ENCODE data around the gene PDLIM4.

The PDLIM4 gene

DNA sequence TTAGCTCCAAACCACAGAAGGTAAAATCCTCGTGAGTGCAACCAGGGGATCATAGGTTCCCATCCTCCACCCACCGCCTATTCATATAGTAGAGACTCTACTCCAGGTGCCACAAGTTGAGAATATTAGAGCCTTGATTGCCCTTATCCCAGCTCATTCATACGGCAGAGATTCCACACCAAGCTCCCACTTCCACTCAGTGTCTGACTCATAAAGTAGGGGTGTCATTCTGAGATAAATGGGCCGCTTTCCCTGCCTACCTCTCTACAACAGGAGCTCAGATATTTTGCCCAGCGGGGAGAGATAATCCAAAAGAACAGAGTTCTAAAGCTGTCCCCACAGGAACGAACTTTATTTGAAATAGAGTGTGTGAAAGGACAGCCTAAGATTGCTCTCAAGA, 46.1 kb downstream of the PDLIM4 start:
- H3K4me3 ChIP-seq (ENCODE audit: low read depth, low read length), result no peak overlapping the region
- no peak for DNase-seq (ENCODE audit: low read depth)
- TF ChIP-seq, protein P1, sequence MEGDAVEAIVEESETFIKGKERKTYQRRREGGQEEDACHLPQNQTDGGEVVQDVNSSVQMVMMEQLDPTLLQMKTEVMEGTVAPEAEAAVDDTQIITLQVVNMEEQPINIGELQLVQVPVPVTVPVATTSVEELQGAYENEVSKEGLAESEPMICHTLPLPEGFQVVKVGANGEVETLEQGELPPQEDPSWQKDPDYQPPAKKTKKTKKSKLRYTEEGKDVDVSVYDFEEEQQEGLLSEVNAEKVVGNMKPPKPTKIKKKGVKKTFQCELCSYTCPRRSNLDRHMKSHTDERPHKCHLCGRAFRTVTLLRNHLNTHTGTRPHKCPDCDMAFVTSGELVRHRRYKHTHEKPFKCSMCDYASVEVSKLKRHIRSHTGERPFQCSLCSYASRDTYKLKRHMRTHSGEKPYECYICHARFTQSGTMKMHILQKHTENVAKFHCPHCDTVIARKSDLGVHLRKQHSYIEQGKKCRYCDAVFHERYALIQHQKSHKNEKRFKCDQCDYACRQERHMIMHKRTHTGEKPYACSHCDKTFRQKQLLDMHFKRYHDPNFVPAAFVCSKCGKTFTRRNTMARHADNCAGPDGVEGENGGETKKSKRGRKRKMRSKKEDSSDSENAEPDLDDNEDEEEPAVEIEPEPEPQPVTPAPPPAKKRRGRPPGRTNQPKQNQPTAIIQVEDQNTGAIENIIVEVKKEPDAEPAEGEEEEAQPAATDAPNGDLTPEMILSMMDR (IDR thresholded peaks at IDR 0.05; ENCODE audit: low read depth, low read length), result no peak
- TF ChIP-seq, protein P2, sequence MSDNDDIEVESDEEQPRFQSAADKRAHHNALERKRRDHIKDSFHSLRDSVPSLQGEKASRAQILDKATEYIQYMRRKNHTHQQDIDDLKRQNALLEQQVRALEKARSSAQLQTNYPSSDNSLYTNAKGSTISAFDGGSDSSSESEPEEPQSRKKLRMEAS (IDR thresholded peaks at IDR 0.05; ENCODE audit: low read depth, low read length), result no peak
- TF ChIP-seq POLR2A (IDR thresholded peaks at IDR 0.05; ENCODE audit: extremely low read depth, insufficient read length), result no peak
- TF ChIP-seq MYC (IDR thresholded peaks at IDR 0.05; ENCODE audit: low read depth, low read length), result no peak

DNA sequence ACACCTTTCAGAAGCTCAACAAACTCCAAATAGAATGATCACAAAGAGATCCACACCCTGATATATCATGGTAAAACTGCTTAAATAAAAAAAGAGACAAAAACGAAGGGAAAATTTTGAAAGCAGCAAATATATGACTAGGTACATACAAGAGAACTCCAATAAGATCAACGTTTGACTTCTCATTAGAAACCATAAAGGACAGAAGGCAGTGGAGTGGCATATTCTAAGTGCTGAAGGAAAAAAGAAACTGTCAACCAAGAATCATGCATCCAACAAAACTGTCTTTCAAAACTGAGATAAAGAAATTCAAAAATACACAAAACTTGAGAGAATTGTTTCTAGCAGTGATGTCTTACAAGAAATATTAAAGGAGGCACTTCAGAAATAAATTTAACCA, 47.9 kb downstream of the PDLIM4 start:
- no peak overlapping the region for H3K4me3 ChIP-seq (ENCODE audit: low read depth, low read length)
- DNase-seq (ENCODE audit: low read depth), result no peak
- no peak for TF ChIP-seq MYC (IDR thresholded peaks at IDR 0.05; ENCODE audit: low read depth, low read length)
- TF ChIP-seq, protein P2 (IDR thresholded peaks at IDR 0.05; ENCODE audit: low read depth, low read length), result no peak
- no peak for TF ChIP-seq POLR2A (IDR thresholded peaks at IDR 0.05; ENCODE audit: extremely low read depth, insufficient read length)
- TF ChIP-seq, protein P1 (IDR thresholded peaks at IDR 0.05; ENCODE audit: low read depth, low read length), result no peak

DNA sequence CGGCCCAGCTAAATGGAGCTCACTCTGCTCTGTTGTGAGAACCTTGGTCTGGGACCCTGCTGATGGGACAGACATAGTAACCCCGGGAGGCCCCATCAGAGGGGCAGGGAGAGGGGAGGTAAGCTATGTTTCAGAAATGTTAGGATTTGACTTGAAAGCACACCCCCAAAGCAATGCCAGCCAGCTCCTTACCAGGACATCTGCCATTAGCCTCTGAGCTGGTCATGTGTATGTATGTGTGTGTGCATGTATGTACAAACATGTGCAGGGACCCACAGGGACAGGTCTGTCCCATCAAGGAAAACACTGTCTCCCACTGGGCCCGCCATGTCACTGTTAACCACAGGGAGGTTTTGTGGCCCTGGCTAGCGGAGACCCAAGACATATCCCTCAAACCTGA, 51.2 kb downstream of the PDLIM4 start:
- no peak for TF ChIP-seq POLR2A (IDR thresholded peaks at IDR 0.05; ENCODE audit: extremely low read depth, insufficient read length)
- TF ChIP-seq, protein P1 (IDR thresholded peaks at IDR 0.05; ENCODE audit: low read depth, low read length), result no peak
- TF ChIP-seq, protein P2 (IDR thresholded peaks at IDR 0.05; ENCODE audit: low read depth, low read length), result no peak
- no peak for TF ChIP-seq MYC (IDR thresholded peaks at IDR 0.05; ENCODE audit: low read depth, low read length)
- no peak overlapping the region for H3K4me3 ChIP-seq (ENCODE audit: low read depth, low read length)
- no peak for DNase-seq (ENCODE audit: low read depth)

DNA sequence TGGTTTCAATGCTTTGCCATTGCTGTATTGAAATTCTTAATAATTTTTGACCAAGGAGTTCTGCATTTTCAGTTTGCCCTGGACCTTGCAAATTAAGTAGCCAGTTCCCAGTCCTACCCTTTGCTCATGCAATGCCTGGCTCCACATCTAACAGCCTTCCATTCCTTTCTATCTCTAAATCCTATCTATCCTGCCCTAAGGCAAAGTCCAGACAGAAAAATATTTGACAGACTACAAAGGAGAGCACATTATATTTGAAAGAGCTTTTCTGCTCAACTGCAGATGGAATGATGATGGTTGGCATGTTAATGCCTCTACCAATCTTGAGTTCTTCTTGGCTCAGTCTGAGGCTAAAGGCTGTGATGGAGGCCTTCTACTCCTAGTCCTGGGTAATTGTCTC, 52.2 kb downstream of the PDLIM4 start:
- no peak for DNase-seq (ENCODE audit: low read depth)
- TF ChIP-seq, protein P2 (IDR thresholded peaks at IDR 0.05; ENCODE audit: low read depth, low read length), result no peak
- TF ChIP-seq POLR2A (IDR thresholded peaks at IDR 0.05; ENCODE audit: extremely low read depth, insufficient read length) (no peak), MYC (IDR thresholded peaks at IDR 0.05; ENCODE audit: low read depth, low read length) (no peak)
- TF ChIP-seq, protein P1 (IDR thresholded peaks at IDR 0.05; ENCODE audit: low read depth, low read length), result no peak
- H3K4me3 ChIP-seq (ENCODE audit: low read depth, low read length), result no peak overlapping the region

DNA sequence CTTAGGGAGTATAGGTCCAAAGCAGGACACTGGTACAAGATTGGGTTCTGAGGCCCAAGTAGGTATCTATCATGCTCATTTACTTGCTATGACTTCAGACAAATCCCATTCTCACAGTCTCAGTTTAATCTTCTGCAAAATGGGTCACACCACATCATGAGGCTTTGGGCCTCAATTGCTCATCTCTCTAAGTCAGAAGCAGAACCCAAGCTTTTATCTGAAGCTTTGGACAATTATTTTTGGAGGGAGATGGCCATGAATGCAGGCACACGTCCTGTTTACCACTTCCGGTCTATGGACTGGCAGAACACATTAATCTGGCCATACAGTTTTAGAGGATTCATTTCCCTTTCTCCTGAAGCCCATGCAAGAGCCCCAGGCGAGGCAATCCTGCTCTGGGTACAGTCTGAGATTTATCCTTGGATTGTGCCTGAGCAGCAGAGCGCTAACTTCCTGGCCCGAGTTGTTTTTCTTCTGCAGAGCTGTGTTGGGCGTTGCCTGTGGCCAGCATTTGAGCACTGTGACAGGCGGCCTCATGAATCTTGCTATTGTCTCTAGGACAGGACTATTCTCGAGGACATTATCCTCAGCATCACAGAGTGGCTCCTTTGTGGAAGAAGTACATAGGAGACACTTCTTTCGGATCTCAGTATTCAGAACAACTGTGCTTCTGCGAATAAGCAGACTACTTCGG, 52.8 kb downstream of the PDLIM4 start:
- no peak for TF ChIP-seq MYC (IDR thresholded peaks at IDR 0.05; ENCODE audit: low read depth, low read length)
- TF ChIP-seq, protein P1 (IDR thresholded peaks at IDR 0.05; ENCODE audit: low read depth, low read length), result no peak
- TF ChIP-seq POLR2A (IDR thresholded peaks at IDR 0.05; ENCODE audit: extremely low read depth, insufficient read length), result no peak
- TF ChIP-seq, protein P2 (IDR thresholded peaks at IDR 0.05; ENCODE audit: low read depth, low read length), result no peak
- no peak overlapping the region for H3K4me3 ChIP-seq (ENCODE audit: low read depth, low read length)
- no peak for DNase-seq (ENCODE audit: low read depth)
